GM06990 (cell line): ENCODE measurements around the gene CAST.

Experiments used
- DNase-seq: peaks from one replicate; pipeline ENCODE4 v3.0.0-alpha.2; 2011; ENCODE audit not compliant: insufficient read length; ENCODE audit errors: extremely low read depth
- H3K27me3 ChIP-seq: replicated peaks from 2 replicates; pipeline ENCODE4 v1.6.0; 2011; ENCODE audit warnings: low read length; ENCODE audit not compliant: control insufficient read depth, insufficient read depth
- H3K36me3 ChIP-seq: 2 replicates; pipeline ENCODE4 v1.5.1; 2011; ENCODE audit warnings: low read length; ENCODE audit not compliant: control insufficient read depth, insufficient read depth
- H3K4me3 ChIP-seq: replicated peaks from 2 replicates; pipeline ENCODE4 v1.5.1; 2011; ENCODE audit warnings: low read depth, mild to moderate bottlenecking, control low read depth, low read length
- CTCF ChIP-seq: IDR thresholded peaks from 2 replicates; pipeline ENCODE4 v1.5.1; 2011; ENCODE audit warnings: low read length, control low read depth, mild to moderate bottlenecking, inconsistent platforms; ENCODE audit not compliant: insufficient read depth, poor library complexity, severe bottlenecking

Gene CAST

DNA sequence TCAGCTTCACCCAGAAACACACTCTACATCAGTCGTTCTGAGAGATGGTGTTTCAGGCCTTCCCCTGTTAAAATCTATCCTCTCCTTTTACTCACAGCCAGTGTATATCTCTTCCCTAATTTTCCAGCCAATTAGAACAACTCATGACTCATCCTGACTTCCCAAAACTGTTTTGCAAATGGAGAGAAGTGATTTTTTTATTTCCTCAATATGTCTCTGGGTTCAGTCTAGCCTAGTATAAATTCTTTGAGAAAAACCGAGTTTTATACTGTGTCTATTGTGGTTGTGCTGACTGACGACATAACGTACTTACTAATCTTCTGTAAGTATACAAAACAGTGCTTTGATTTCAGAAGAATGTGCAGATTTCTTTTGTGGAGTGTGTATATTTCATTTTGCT is 28.4 kb upstream of the CAST start:
- no peaks in the 10 kb centered on the region for H3K36me3 ChIP-seq
- no peak for DNase-seq
- no peak for TF ChIP-seq CTCF
- no peaks in the 10 kb centered on the region for H3K27me3 ChIP-seq
- H3K4me3 ChIP-seq, result no peak overlapping the region

- Histone ChIP-seq H3K36me3 (no peaks in the 10 kb centered on the region), H3K4me3 (no peak overlapping the region), H3K27me3 (no peaks in the 10 kb centered on the region)
- no peak for DNase-seq
- no peak for TF ChIP-seq CTCF
These were observed 27.3 kb upstream of the CAST start for GRCh38 chr5:96634881-96635280.

- no peak for DNase-seq
- Histone ChIP-seq H3K4me3 (no peak overlapping the region), H3K36me3 (no peaks in the 10 kb centered on the region), H3K27me3 (no peaks in the 10 kb centered on the region)
- no peak for TF ChIP-seq CTCF
These were observed 26.1 kb upstream of the CAST start for GRCh38 chr5:96636046-96636445.

- Histone ChIP-seq H3K27me3 (no peaks in the 10 kb centered on the region), H3K4me3 (no peak overlapping the region), H3K36me3 (no peaks in the 10 kb centered on the region)
- no peak for DNase-seq
- no peak for TF ChIP-seq CTCF
These were observed 25.6 kb upstream of the CAST start for GRCh38 chr5:96636594-96636993.

DNA sequence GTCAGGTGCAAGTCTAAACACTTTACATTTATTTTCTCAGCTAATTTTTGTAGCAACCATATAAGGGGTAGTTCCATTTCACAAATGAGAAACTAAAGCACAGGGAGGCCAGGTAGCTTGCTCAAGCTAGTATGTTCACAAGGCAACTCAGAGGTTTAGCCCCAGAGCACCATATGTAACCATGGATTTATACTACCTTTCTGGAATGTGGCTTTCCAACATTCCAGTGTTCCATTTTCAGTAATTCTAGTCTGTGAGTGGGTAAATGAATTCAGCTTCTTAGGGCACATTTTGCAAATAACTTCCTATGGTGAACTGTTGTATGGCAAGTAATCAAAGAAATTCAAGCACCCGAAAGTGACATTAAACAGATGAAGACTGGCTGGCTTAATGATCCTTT is 25.0 kb upstream of the CAST start:
- no peaks in the 10 kb centered on the region for H3K27me3 ChIP-seq
- no peak for TF ChIP-seq CTCF
- no peak for DNase-seq
- no peaks in the 10 kb centered on the region for H3K36me3 ChIP-seq
- no peak overlapping the region for H3K4me3 ChIP-seq

- H3K4me3 ChIP-seq, result no peak overlapping the region
- DNase-seq, result no peak
- no peak for TF ChIP-seq CTCF
- no peaks in the 10 kb centered on the region for H3K27me3 ChIP-seq
- no peaks in the 10 kb centered on the region for H3K36me3 ChIP-seq
These were observed 23.6 kb upstream of the CAST start for GRCh38 chr5:96638561-96638960.
